T-helper 17 cell (primary cell): ENCODE results near the gene HTR3A. TPM values are rescaled to one million over a fixed set of nuclear protein-coding genes. Genes with fewer than 3 reads are reported as not detected.

Experiments
- ATAC-seq: fragments of 150-1000 bp; cut with Tn5 transposase; 2 replicates; pipeline ENCODE4 v1.10.0; 2021; ENCODE audit warnings: mild to moderate bottlenecking, moderate library complexity
- DNase-seq, 3 donors: peaks; one replicate each; pipeline versions ENCODE4 v3.0.0 to v3.0.0-alpha.2; 2020 to 2021
- H3K9me3 ChIP-seq: one replicate; pipeline ENCODE4 v1.7.0; 2013; ENCODE audit warnings: low read length, mild to moderate bottlenecking; ENCODE audit not compliant: control insufficient read depth, poor library complexity, severe bottlenecking
- H3K27ac Mint-ChIP-seq: one replicate; pipeline ENCODE4 v1.8.0; 2022; ENCODE audit warnings: mild to moderate bottlenecking, moderate library complexity, mixed read lengths
- H3K27me3 Mint-ChIP-seq: one replicate; pipeline ENCODE4 v1.8.0; 2022; ENCODE audit warnings: mixed read lengths
- H3K36me3 Mint-ChIP-seq: one replicate; pipeline ENCODE4 v1.8.0; 2022; ENCODE audit warnings: low read depth, mixed read lengths
- H3K4me1 Mint-ChIP-seq: one replicate; pipeline ENCODE4 v1.8.0; 2022; ENCODE audit warnings: mild to moderate bottlenecking, mixed read lengths
- H3K4me3 Mint-ChIP-seq: one replicate; pipeline ENCODE4 v1.8.0; 2022; ENCODE audit warnings: mild to moderate bottlenecking, moderate library complexity, mixed read lengths
- total RNA-seq, 4 donors: library from RNA in 2 of 4; stranded (reverse) in 2 of 4; gene quantifications; one replicate each; pipeline ENCODE4 v1.2.3 and lab custom pipeline; 2022 to 2026

The HTR3A gene
- total RNA-seq, 2 donors from 2014 or later: not detected

DNA sequence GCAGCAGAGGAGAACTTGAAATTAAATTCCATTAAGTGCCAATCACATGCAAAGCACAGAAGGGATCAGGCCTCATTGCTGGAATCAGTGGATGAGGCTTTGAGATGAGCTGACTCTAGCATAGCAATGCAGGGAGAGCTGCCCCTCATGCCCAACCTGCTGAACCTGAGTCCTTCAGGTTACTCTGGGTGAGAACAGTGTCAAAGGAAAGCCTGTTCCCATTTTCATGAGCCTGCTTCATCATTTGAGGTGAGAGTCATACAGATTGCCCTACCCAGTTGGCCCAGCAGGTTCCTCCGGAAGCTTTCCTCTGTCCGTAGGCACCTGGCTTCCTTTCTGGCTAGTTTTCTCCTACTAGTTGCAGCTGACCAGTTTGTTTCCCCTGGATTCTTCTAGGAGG, 58.7 kb downstream of the HTR3A start:
- peaks cover 37% of the 10 kb centered on the region for H3K27me3 Mint-ChIP-seq
- DNase-seq: no peak
- no peak overlapping the region for H3K27ac Mint-ChIP-seq
- H3K4me1 Mint-ChIP-seq: no peaks in the 10 kb centered on the region
- H3K4me3 Mint-ChIP-seq: no peak overlapping the region
- no peaks in the 10 kb centered on the region for H3K9me3 ChIP-seq
- H3K36me3 Mint-ChIP-seq: no peaks in the 10 kb centered on the region
- no peak for ATAC-seq

GRCh38 chr11:114034956-114035355, 60.0 kb downstream of the HTR3A start:
- H3K27ac Mint-ChIP-seq: no peak overlapping the region
- DNase-seq (no peak), ATAC-seq (no peak)
- peaks cover 3% of the 10 kb centered on the region for H3K4me1 Mint-ChIP-seq
- H3K4me3 Mint-ChIP-seq: no peak overlapping the region
- H3K9me3 ChIP-seq: no peaks in the 10 kb centered on the region
- peaks cover 26% of the 10 kb centered on the region for H3K27me3 Mint-ChIP-seq
- H3K36me3 Mint-ChIP-seq: no peaks in the 10 kb centered on the region

DNA sequence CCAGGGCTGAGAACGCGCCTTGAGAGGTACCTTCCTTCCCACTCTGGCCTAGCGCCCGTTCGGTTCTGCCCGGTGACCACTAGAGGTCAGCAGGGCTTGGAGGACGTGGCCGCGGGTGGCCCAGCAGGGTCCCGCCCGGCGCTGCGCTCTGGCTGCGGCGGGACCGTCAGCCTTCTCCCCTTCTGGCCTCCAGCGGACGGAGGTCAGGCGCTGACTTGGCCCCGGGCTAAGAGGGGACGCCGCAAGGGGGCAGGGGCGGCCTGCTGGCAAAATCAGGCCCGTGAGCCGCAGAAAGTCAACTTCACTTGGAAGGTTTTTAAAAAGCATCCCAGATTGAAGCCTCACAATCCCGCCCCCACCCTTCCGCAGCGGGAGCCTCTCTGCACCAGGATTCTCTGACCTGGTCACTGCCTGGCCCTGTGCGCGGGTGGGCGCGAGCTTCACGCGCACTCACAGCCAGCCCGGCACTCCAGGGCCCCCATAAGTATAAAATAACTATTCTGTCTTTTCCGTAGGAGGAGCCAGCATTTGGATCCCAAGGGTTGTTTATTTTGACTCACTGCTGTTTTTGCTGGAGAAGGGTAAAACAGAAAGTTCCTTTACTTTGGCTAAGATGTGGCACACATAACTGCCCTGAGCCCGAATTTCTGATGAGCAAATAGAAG, 61.4 kb downstream of the HTR3A start:
- DNase-seq (peak; percentile 28 to 40 (median 30)), ATAC-seq (peak; percentile 82)
- Mint-ChIP-seq H3K27me3 (peaks cover 17% of the 10 kb centered on the region), H3K4me3 (peak overlapping the region; percentile 45), H3K4me1 (peaks cover 3% of the 10 kb centered on the region), H3K36me3 (no peaks in the 10 kb centered on the region), H3K27ac (no peak overlapping the region)
- no peaks in the 10 kb centered on the region for H3K9me3 ChIP-seq

DNA sequence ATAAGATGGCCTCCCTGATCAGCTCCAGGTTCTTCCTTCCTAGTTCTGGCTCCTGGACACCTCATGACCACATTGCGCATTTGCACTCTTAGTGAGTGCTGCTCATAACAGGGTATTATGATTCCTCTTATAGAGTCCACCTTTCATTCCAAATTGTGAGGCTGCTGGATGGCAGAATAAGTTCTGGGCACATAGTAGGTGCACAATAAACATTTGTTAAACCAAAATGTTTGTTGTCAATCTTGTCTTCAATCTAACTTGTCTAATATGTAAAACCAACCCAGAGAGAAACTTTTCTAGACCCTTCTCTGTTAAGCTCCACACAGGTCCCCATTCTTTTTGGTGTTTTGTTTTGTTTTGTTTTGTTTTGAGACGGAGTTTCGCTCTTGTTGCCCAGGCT, 62.0 kb downstream of the HTR3A start:
- H3K36me3 Mint-ChIP-seq: no peaks in the 10 kb centered on the region
- no peaks in the 10 kb centered on the region for H3K9me3 ChIP-seq
- DNase-seq (no peak), ATAC-seq (no peak)
- H3K4me3 Mint-ChIP-seq: no peak overlapping the region
- no peak overlapping the region for H3K27ac Mint-ChIP-seq
- H3K27me3 Mint-ChIP-seq: peaks cover 13% of the 10 kb centered on the region
- H3K4me1 Mint-ChIP-seq: peaks cover 3% of the 10 kb centered on the region

DNA sequence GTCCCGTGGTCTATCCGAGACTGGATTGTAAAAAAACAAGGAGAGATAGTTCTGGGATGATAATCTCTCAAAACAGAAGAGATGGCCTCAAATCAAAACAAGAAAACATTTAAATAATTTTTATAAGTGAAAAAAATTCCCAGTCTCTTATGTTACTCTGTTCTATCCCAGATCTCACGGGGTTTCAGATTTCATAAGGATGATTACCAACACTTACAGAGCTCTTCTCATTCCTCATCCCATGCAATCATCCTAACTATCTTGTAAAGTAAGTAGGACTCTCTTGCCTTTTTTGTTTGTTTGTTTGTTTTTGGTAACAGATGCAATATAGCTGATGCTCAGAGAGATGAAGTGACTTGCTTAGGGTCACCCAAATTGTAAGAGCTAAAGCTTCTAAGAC, 64.6 kb downstream of the HTR3A start:
- Mint-ChIP-seq H3K4me3 (no peak overlapping the region), H3K27me3 (peaks cover 9% of the 10 kb centered on the region), H3K27ac (peak overlapping the region; percentile 77), H3K4me1 (peaks cover 11% of the 10 kb centered on the region), H3K36me3 (no peaks in the 10 kb centered on the region)
- DNase-seq (no peak), ATAC-seq (no peak)
- H3K9me3 ChIP-seq: no peaks in the 10 kb centered on the region

Other genes with a start within 250 kb of the HTR3A start
- gene ZW10, start 201.4 kb upstream of the HTR3A start, total RNA-seq: 1 to 10 TPM; 4.4 to 5.7 TPM
- not detected for gene CLDN25, start 195.3 kb upstream of the HTR3A start, total RNA-seq
- gene USP28, start 99.5 kb upstream of the HTR3A start, total RNA-seq: 10 to 100 TPM; 11.8 to 14.2 TPM
- not detected for gene HTR3B, start 70.3 kb upstream of the HTR3A start, total RNA-seq
- 10 to 100 TPM; 17.2 to 20.7 TPM for gene ZBTB16, start 84.6 kb downstream of the HTR3A start, total RNA-seq